Ascending aorta (tissue), 2 donors: ENCODE data around the gene C4orf46. TPM values are rescaled to one million over a fixed set of nuclear protein-coding genes. Genes with fewer than 3 reads are reported as not detected.

Source experiments
- DNase-seq, 2 donors: peaks; one replicate each; pipeline ENCODE4 v3.0.0-alpha.2; 2019; ENCODE audit warnings: low spot score in 2 of 2
- H3K27ac ChIP-seq, 2 donors: fragments of 200-600 bp; sonication (generic); one replicate each; pipeline ENCODE4 v1.5.1; 2016 to 2017; ENCODE audit warnings: mild to moderate bottlenecking in 1 of 2
- H3K27me3 ChIP-seq: fragments of 200-600 bp; sonication (generic); one replicate; pipeline ENCODE4 v1.5.1; 2017
- H3K36me3 ChIP-seq, 2 donors: fragments of 200-600 bp; sonication (generic); one replicate each; pipeline ENCODE4 v1.5.1; 2016
- H3K4me1 ChIP-seq, 2 donors: fragments of 200-600 bp; sonication (generic); one replicate each; pipeline ENCODE4 v1.5.1; 2016 to 2017; ENCODE audit warnings: mild to moderate bottlenecking in 1 of 2
- H3K4me3 ChIP-seq, 2 donors: fragments of 200-600 bp; sonication (generic); one replicate each; pipeline ENCODE4 v1.5.1; 2016 to 2017; ENCODE audit warnings: mild to moderate bottlenecking in 1 of 2
- H3K9me3 ChIP-seq, 2 donors: fragments of 200-600 bp; sonication (generic); one replicate each; pipeline ENCODE4 v1.5.1; 2016
- intact Hi-C: fragments of 100-400 bp; cut with DNase I; formaldehyde crosslinking; loops from one replicate; pipeline ENCODE4 v1.15.1; 2023
- total RNA-seq: library from RNA; depleted of rRNA; stranded (reverse); fragments of >200 nt; gene quantifications from one replicate; pipeline ENCODE4 v1.1.0, GENCODE V29; 2016
- TF ChIP-seq, protein P1 (sequence below), 3 experiments: fragments of 200-600 bp in 2 of 3; fragments of 450-650 bp in 1 of 3; sonication (generic) in 2 of 3; IDR thresholded peaks; one replicate each; pipeline ENCODE4 v1.5.1; 2016 to 2019; ENCODE audit warnings: antibody characterized with exemption in 3 of 3, mild to moderate bottlenecking in 1 of 3, moderate library complexity in 1 of 3

C4orf46 gene
- total RNA-seq, 1 donor from 2014 or later: 0.75 TPM

DNA sequence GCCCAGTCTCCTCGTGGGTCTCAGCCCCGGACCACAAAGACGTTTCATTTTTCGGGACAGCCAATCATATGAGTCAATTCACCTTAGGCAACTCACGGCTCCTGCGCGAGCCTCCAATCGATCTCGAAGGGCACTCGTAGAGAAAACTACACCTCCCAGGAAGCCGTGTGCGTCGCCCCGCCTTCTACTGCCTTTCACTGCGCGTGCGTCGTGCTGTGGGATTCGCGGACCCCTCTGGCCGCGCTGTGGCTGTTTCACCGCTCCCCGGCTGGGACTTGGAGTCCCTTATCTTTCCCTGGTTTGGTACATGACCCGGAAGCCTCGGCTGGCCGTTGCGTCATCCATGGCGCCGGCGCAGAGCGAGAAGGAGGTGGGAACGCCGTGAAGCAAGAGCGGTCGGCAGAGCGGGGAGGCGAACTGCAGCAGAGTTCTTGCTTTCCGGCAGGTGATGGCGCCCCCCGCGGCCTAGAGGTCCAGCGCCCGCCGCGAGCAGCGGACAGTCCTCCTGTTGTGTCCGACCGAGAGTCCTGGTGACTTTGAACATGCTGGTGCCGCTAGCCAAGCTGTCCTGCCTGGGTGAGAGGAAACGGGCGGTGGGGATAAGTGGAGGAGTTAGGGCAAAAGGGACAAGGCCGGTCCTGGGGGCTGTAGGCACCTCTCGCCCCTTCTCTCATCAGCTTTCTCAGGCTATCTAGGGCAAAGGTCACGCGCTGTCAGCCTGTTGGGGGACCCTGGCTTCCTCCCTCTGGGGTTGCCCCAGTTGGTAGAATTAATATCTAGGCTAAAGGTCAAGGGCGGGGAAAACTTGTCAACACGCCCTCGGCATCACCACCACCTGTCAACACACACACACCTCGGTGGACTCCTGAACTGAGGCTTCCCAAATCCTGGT is 474 bp upstream of the C4orf46 start, which contains the start of gene ETFDH:
ETFDH (plus strand) TSS at position 382 of the 892 bp plus-strand sequence; CDS start at position 543, 161 bp downstream.
- peak; percentile 98 to 100 for DNase-seq
- intact Hi-C loops: loop anchor here (2.0 to 5.0 kb wide), 8 partner anchors 47 to 1450 kb away; partner anchors contain the start of genes FNIP2, GASK1B, GRIA2 and PPID

DNA sequence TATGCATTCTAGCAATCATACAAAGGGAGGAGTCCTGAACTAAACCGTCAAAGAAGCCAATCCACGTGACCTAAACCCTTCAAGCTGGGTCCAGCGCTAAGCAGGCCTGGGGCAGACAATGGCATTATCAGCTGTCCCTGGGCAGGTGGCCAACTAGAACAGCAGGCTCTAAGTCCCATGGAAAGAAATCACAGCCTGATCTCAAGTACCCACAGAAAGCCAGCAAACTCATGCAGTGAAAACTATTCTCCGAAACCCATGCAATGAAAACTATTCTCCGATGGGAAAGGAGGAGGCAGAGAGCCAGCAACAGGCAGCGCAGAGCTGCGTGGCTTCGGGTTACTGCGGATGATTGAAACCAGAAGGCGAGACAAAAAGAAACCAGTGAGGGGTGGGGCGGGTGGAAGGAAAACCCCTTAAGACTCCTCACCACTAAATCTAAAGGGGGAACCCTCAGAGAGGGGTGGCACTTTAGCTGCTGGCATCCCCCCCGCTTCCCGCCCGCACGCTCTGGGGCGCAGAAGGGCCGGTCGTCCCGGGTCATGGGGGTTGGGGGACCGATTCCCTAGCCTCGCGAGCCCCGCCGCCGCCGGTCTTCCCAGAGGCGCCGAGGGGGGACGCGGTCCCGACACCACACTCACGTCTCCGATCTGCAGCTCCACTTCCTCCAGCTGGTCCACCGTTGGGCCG is 567 bp downstream of the C4orf46 start:
- TF ChIP-seq, protein P1, sequence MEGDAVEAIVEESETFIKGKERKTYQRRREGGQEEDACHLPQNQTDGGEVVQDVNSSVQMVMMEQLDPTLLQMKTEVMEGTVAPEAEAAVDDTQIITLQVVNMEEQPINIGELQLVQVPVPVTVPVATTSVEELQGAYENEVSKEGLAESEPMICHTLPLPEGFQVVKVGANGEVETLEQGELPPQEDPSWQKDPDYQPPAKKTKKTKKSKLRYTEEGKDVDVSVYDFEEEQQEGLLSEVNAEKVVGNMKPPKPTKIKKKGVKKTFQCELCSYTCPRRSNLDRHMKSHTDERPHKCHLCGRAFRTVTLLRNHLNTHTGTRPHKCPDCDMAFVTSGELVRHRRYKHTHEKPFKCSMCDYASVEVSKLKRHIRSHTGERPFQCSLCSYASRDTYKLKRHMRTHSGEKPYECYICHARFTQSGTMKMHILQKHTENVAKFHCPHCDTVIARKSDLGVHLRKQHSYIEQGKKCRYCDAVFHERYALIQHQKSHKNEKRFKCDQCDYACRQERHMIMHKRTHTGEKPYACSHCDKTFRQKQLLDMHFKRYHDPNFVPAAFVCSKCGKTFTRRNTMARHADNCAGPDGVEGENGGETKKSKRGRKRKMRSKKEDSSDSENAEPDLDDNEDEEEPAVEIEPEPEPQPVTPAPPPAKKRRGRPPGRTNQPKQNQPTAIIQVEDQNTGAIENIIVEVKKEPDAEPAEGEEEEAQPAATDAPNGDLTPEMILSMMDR (IDR thresholded peaks at IDR 0.05): no peak
- intact Hi-C loops: loop anchor here (2.0 to 5.0 kb wide), 7 partner anchors 46 to 1449 kb away; partner anchors contain the start of genes GASK1B, GRIA2, PPID and RAPGEF2
- peaks cover 0 to 12% of the 10 kb centered on the region in 2 donors for H3K4me1 ChIP-seq
- peak overlapping the region; percentile 69 to 87 for H3K4me3 ChIP-seq
- H3K9me3 ChIP-seq: no peaks in the 10 kb centered on the region
- H3K27me3 ChIP-seq: no peaks in the 10 kb centered on the region
- DNase-seq: peak in 1 of 2 donors; percentile 73
- H3K27ac ChIP-seq: peak overlapping the region; percentile 96 to 98
- no peaks in the 10 kb centered on the region for H3K36me3 ChIP-seq

More for the DNA sequence above, 474 bp upstream of the C4orf46 start, which contains the start of gene ETFDH:
- H3K36me3 ChIP-seq: no peaks in the 10 kb centered on the region
- H3K27me3 ChIP-seq: no peaks in the 10 kb centered on the region
- peak within 1 kb of the TSS; percentile 96 to 98 for H3K27ac ChIP-seq
- peak within 1 kb of the TSS; percentile 69 to 87 for H3K4me3 ChIP-seq
- no peaks in the 10 kb centered on the region for H3K9me3 ChIP-seq
- TF ChIP-seq, protein P1 (IDR thresholded peaks at IDR 0.05): peak; percentile 62 to 70 (median 65)
- H3K4me1 ChIP-seq: peaks cover 0 to 12% of the 10 kb centered on the region in 2 donors

DNA sequence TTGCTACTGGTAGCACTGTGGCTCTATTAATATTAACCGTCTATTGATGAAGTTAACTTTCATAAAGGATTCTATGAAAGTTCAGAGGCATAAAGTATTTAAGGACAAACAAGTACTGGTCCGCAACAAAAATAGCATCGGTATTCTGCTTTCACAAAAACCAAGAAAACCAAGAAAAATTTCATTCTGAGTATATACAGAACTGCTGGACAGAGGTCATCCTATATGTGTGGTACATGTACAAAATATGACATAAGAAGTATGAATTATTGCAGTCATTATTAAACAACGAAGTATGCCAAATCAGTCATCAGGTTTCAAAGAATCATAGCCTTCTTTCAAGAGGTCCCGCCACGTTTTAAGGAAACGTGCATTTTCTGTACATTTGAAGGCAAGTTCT is 2.4 kb downstream of the C4orf46 start:
- Histone ChIP-seq H3K36me3 (no peaks in the 10 kb centered on the region), H3K4me3 (no peak overlapping the region), H3K27ac (no peak overlapping the region), H3K27me3 (no peaks in the 10 kb centered on the region), H3K4me1 (peaks cover 0 to 12% of the 10 kb centered on the region in 2 donors), H3K9me3 (no peaks in the 10 kb centered on the region)
- TF ChIP-seq, protein P1 (IDR thresholded peaks at IDR 0.05): no peak
- intact Hi-C loops: no loop called here
- no peak for DNase-seq

DNA sequence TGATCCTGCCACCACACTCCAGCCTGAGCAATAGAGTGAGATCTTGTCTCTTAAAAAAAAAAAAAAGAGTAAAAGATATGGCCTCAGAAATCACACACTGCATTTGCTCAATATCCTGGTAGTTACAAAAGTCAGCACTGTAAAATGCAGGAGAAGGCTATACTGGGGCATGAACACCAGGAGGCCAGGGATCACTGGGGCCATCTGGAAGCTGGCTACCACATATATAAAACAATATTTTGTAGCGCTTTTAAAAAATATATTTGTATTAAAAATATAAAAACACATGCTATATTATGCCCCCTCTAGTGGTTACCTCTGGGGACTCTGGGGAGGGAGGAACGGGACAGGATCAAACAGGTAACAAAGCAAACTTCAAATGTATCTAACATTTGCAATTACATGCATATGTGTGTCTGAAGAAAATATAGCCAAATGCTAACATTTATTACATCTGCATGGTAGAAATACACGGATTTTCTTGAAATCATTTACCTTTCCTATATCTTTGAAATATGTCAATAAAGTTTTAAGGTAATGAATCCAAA is 4.0 kb downstream of the C4orf46 start:
- H3K27ac ChIP-seq: no peak overlapping the region
- TF ChIP-seq, protein P1 (IDR thresholded peaks at IDR 0.05): peak in 2 of 3 experiments; percentile 31 to 41
- intact Hi-C loops: no loop called here
- H3K9me3 ChIP-seq: no peaks in the 10 kb centered on the region
- no peaks in the 10 kb centered on the region for H3K36me3 ChIP-seq
- DNase-seq: no peak
- peaks cover 0 to 5% of the 10 kb centered on the region in 2 donors for H3K4me1 ChIP-seq
- H3K27me3 ChIP-seq: no peaks in the 10 kb centered on the region
- H3K4me3 ChIP-seq: no peak overlapping the region

DNA sequence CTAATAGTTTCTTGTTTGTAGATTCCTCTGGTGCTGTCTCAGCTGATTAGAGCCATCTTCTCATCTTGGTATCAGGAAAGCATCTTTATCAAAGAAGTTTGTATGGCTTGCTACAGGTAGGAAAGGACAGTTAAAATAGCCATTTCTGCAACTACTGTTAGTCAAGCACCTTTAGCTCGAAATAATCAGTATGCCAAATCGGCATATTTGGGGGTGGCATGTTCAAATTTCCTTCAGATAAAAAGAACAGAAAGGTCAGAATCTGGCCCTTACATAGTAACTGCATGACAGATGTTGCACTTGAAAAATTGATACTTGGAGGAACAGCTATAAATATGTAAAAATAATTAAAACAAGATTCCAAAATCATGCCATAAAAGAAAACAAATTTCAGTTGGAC is 4.8 kb downstream of the C4orf46 start:
- Histone ChIP-seq H3K27ac (no peak overlapping the region), H3K4me3 (no peak overlapping the region), H3K9me3 (no peaks in the 10 kb centered on the region), H3K36me3 (no peaks in the 10 kb centered on the region), H3K4me1 (peaks cover 0 to 5% of the 10 kb centered on the region in 2 donors), H3K27me3 (no peaks in the 10 kb centered on the region)
- intact Hi-C loops: no loop called here
- no peak for DNase-seq
- TF ChIP-seq, protein P1 (IDR thresholded peaks at IDR 0.05): no peak
